Measurements from ENCODE around the gene ADH1B.

DNA sequence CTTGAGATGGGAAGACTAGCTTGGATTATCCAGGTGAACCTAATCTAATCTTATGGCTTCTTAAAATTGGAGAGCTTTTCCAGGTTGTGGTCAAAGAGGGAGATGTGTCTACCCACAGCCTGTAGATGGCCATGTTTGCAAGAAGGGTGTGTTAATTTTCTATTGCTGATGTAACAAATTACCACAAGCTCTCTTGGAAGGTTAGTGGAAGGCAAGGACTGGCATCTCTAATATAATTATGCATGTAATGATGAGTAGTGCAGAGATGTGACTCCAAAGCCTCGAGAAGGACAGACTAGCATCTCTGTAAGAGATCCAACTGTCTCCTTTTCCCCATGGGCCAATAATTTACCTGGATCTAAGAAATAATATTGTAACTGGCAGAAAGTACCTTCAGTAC, 3.2 kb upstream of the ADH1B start:
- TF ChIP-seq, protein P1, sequence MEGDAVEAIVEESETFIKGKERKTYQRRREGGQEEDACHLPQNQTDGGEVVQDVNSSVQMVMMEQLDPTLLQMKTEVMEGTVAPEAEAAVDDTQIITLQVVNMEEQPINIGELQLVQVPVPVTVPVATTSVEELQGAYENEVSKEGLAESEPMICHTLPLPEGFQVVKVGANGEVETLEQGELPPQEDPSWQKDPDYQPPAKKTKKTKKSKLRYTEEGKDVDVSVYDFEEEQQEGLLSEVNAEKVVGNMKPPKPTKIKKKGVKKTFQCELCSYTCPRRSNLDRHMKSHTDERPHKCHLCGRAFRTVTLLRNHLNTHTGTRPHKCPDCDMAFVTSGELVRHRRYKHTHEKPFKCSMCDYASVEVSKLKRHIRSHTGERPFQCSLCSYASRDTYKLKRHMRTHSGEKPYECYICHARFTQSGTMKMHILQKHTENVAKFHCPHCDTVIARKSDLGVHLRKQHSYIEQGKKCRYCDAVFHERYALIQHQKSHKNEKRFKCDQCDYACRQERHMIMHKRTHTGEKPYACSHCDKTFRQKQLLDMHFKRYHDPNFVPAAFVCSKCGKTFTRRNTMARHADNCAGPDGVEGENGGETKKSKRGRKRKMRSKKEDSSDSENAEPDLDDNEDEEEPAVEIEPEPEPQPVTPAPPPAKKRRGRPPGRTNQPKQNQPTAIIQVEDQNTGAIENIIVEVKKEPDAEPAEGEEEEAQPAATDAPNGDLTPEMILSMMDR (IDR thresholded peaks at IDR 0.05), result no peak
- TF ChIP-seq POLR2A (IDR thresholded peaks at IDR 0.05), result no peak

All from stomach (tissue), 4 donors.